ENCODE measurements around the gene ABCG4. TPM values are rescaled to one million over a fixed set of nuclear protein-coding genes. Genes with fewer than 3 reads are reported as not detected.

Gene ABCG4
- total and polyA plus RNA-seq, 2 of the 8 experiments (the other 6 are each of a cell fraction or from before 2014, with no cell fraction given), result 1.8 to 2.3 TPM

- Histone ChIP-seq H3K9me3 (ENCODE audit: insufficient read depth in 2 of 2, low read depth in 1 of 2, low read length in 1 of 2) (no peaks in the 10 kb centered on the region), H4K8ac (ENCODE audit: extremely low read depth, insufficient read depth, low read length) (no peak overlapping the region), H3K79me1 (ENCODE audit: low read depth, low read length) (no peaks in the 10 kb centered on the region), H4K91ac (replicated peaks; ENCODE audit: insufficient read length, low read length) (no peak overlapping the region), H3K14ac (ENCODE audit: insufficient read length) (no peak overlapping the region), H3K4me3 (ENCODE audit: extremely low read depth in 1 of 4, insufficient read depth in 2 of 4, low read depth in 3 of 4, low read length in 4 of 4) (peak overlapping the region; percentile 35 to 83 (median 66)), H3K79me2 (ENCODE audit: control insufficient read depth in 1 of 2, insufficient read depth in 2 of 2, low read length in 2 of 2) (no peaks in the 10 kb centered on the region), H3K36me3 (ENCODE audit: control insufficient read depth in 2 of 4, insufficient read depth in 4 of 4, low read length in 3 of 4) (no peaks in the 10 kb centered on the region), H2BK12ac (ENCODE audit: low read depth, low read length) (no peak overlapping the region; the same call in 1 of the 2 replicates), H3K56ac (replicated peaks; ENCODE audit: insufficient read length, low read depth, low read length) (no peak overlapping the region), H3K23me2 (ENCODE audit: low read depth, low read length) (peaks cover 12% of the 10 kb centered on the region; the same call in 1 of the 2 replicates), H4K5ac (ENCODE audit: insufficient read length, low read depth, low read length) (no peak overlapping the region), H3K4ac (replicated peaks; ENCODE audit: insufficient read length, low read depth, low read length) (no peak overlapping the region), H3K4me1 (replicated peaks in 1 of 4; ENCODE audit: control insufficient read depth in 3 of 4, insufficient read depth in 4 of 4, low read length in 3 of 4) (peaks cover 5 to 16% (median 11%) of the 10 kb centered on the region in 4 experiments), H3K27ac (ENCODE audit: low read depth, low read length) (no peak overlapping the region), H4K20me1 (replicated peaks in 1 of 2; ENCODE audit: control insufficient read depth in 1 of 2, insufficient read depth in 2 of 2, low read length in 2 of 2) (no peaks in the 10 kb centered on the region), H2BK15ac (ENCODE audit: low read length) (no peak overlapping the region), H3K9ac (replicated peaks in 1 of 4; ENCODE audit: extremely low read depth in 1 of 4, low read depth in 3 of 4, low read length in 3 of 4) (no peak overlapping the region), H3K4me2 (ENCODE audit: insufficient read depth in 1 of 2, low read depth in 2 of 2, low read length in 2 of 2) (peak overlapping the region; percentile 90 to 96), H2BK120ac (replicated peaks; ENCODE audit: low read depth, low read length) (no peak overlapping the region), H2AFZ (ENCODE audit: low read length) (peak overlapping the region; percentile 28), H2AK5ac (ENCODE audit: low read depth, low read length) (no peak overlapping the region), H3K23ac (ENCODE audit: insufficient read length) (no peak overlapping the region), H3K27me3 (replicated peaks in 1 of 4; ENCODE audit: control insufficient read depth in 3 of 4, extremely low read depth in 1 of 4, insufficient read depth in 3 of 4, low read length in 3 of 4) (peaks cover 16 to 42% (median 33%) of the 10 kb centered on the region in 4 experiments), H2BK20ac (ENCODE audit: low read length) (no peak overlapping the region), H3K18ac (ENCODE audit: extremely low read depth, low read length) (no peak overlapping the region; the same call in 1 of the 2 replicates), H2BK5ac (ENCODE audit: low read depth, low read length) (no peak overlapping the region)
- DNase-seq (ENCODE audit: low read depth in 1 of 2, low spot score in 2 of 2) (peak in 1 of 2 experiments; percentile 68), FAIRE-seq (no peak)
- peak; percentile 51 for TF ChIP-seq EZH2 (IDR thresholded peaks at IDR 0.05; ENCODE audit: low read depth, low read length, severe bottlenecking)
- TF ChIP-seq GABPA (IDR thresholded peaks at IDR 0.05; ENCODE audit: borderline replicate concordance, insufficient read depth, low read length), result no peak
- CTCF ChIA-PET (ENCODE audit: partially characterized antibody), result interaction anchor here (0.7 to 23.6 kb wide), 8 partner anchors 12 to 136 kb away, joined by 3 to 389 read pairs (median 7); partner anchors contain the start of genes CBL, NHERF4 and NLRX1
- 1% methylated on average over 16 of the region's 16 CpGs; no CpG with 5 or more reads in 1 of the 2 experiments for WGBS, 2 experiments (ENCODE audit: extremely low coverage in 1 of 2, insufficient coverage in 1 of 2, insufficient read length in 1 of 2, insufficient replicate concordance in 2 of 2, low coverage in 1 of 2, low lambda C conversion rate in 2 of 2, missing lambda C conversion rate in 1 of 2)
- POLR2A ChIA-PET (ENCODE audit: partially characterized antibody), result interaction anchor here (0.6 to 7.7 kb wide), 9 partner anchors 8 to 177 kb away, joined by 3 to 58 read pairs (median 4); partner anchors contain the start of genes DPAGT1, HINFP, HMBS and NLRX1
These were observed 183 bp upstream of the ABCG4 start for GRCh38 chr11:119148720-119149017.

Measured in H1 (cell line).